Measurements from ENCODE around the gene ARHGAP26. TPM values are rescaled to one million over a fixed set of nuclear protein-coding genes. Genes with fewer than 3 reads are reported as not detected.

Gene ARHGAP26
- total RNA-seq, 1 donor from 2014 or later: 35.4 TPM

- Histone ChIP-seq H3K27ac (no peak overlapping the region), H3K4me3 (no peak overlapping the region), H3K4me1 (peaks cover 16% of the 10 kb centered on the region), H3K27me3 (no peaks in the 10 kb centered on the region), H3K36me3 (no peaks in the 10 kb centered on the region), H3K9me3 (no peaks in the 10 kb centered on the region)
- TF ChIP-seq, protein P1, sequence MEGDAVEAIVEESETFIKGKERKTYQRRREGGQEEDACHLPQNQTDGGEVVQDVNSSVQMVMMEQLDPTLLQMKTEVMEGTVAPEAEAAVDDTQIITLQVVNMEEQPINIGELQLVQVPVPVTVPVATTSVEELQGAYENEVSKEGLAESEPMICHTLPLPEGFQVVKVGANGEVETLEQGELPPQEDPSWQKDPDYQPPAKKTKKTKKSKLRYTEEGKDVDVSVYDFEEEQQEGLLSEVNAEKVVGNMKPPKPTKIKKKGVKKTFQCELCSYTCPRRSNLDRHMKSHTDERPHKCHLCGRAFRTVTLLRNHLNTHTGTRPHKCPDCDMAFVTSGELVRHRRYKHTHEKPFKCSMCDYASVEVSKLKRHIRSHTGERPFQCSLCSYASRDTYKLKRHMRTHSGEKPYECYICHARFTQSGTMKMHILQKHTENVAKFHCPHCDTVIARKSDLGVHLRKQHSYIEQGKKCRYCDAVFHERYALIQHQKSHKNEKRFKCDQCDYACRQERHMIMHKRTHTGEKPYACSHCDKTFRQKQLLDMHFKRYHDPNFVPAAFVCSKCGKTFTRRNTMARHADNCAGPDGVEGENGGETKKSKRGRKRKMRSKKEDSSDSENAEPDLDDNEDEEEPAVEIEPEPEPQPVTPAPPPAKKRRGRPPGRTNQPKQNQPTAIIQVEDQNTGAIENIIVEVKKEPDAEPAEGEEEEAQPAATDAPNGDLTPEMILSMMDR (IDR thresholded peaks at IDR 0.05): no peak
- intact Hi-C loops (cut with DNase I): no loop called here
- DNase-seq: no peak
- ATAC-seq: no peak
These were observed 2.3 kb upstream of the ARHGAP26 start for GRCh38 chr5:142767911-142768310.

- DNase-seq (no peak), ATAC-seq (no peak)
- peak overlapping the region; percentile 96 for H3K4me3 ChIP-seq
- no peaks in the 10 kb centered on the region for H3K27me3 ChIP-seq
- TF ChIP-seq, protein P1 (IDR thresholded peaks at IDR 0.05): no peak
- intact Hi-C loops (cut with DNase I): no loop called here
- no peaks in the 10 kb centered on the region for H3K36me3 ChIP-seq
- H3K4me1 ChIP-seq: peaks cover 21% of the 10 kb centered on the region
- H3K27ac ChIP-seq: peak overlapping the region; percentile 82
- no peaks in the 10 kb centered on the region for H3K9me3 ChIP-seq
These were observed 855 bp upstream of the ARHGAP26 start for GRCh38 chr5:142769251-142769792.

DNA sequence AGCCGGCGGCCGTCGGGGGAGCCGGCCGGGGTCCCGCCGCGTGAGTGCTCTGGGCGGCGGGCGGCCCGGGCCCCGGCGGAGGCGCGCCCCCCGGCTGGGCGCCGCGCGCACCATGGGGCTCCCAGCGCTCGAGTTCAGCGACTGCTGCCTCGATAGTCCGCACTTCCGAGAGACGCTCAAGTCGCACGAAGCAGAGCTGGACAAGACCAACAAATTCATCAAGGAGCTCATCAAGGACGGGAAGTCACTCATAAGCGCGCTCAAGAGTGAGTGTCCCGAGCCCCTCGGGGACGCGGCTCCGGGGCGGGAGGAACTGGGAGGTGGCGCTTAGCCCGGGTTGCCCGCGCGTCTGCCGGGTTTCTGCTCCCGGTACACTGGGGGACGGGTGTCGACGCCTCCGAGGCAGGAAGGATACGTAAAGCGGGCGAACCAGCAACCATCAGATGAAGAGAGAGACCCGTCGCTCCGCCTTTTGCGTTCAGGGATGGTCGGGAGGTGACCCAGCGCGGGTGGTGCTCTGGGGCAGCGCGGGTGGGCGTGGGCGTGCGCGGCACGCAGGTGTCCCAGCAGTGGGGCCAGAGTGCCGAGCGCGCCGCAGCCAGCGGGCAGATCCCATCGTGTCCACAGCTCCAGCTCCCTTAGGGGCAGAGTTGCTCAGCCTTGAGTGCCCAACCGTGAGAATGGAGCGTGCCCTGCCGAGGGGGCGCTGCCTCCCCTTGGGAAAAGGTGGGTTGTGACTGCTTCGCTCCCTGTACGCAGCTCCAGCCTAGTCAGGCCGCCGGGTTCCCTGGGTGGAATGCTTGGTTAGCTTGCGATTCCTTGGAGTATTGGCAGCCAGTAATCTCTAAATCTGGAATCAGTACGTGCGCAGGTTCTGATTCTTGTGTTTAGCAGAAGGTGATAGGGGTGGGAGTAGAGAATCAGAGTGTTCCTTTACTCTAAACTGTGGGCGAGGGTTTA is 753 bp downstream of the ARHGAP26 start:
- peak; percentile 48 for ATAC-seq
- Histone ChIP-seq H3K4me1 (peaks cover 25% of the 10 kb centered on the region), H3K27me3 (no peaks in the 10 kb centered on the region), H3K4me3 (peak overlapping the region; percentile 96), H3K9me3 (no peaks in the 10 kb centered on the region), H3K36me3 (no peaks in the 10 kb centered on the region), H3K27ac (peak overlapping the region; percentile 82)
- TF ChIP-seq, protein P1 (IDR thresholded peaks at IDR 0.05): peak; percentile 14
- peak; percentile 84 for DNase-seq
- intact Hi-C loops (cut with DNase I): loop anchor here (10.0 kb wide), 1 partner anchor 94 kb away; no protein-coding TSS in a partner anchor

GRCh38 chr5:142771666-142772065 is 1.5 kb downstream of the ARHGAP26 start:
- intact Hi-C loops (cut with DNase I): loop anchor here (10.0 kb wide), 1 partner anchor 93 kb away; no protein-coding TSS in a partner anchor
- Histone ChIP-seq H3K36me3 (no peaks in the 10 kb centered on the region), H3K9me3 (no peaks in the 10 kb centered on the region), H3K27ac (peak overlapping the region; percentile 82), H3K4me3 (peak overlapping the region; percentile 96), H3K4me1 (peaks cover 25% of the 10 kb centered on the region), H3K27me3 (no peaks in the 10 kb centered on the region)
- no peak for DNase-seq
- ATAC-seq: no peak
- TF ChIP-seq, protein P1 (IDR thresholded peaks at IDR 0.05): no peak

DNA sequence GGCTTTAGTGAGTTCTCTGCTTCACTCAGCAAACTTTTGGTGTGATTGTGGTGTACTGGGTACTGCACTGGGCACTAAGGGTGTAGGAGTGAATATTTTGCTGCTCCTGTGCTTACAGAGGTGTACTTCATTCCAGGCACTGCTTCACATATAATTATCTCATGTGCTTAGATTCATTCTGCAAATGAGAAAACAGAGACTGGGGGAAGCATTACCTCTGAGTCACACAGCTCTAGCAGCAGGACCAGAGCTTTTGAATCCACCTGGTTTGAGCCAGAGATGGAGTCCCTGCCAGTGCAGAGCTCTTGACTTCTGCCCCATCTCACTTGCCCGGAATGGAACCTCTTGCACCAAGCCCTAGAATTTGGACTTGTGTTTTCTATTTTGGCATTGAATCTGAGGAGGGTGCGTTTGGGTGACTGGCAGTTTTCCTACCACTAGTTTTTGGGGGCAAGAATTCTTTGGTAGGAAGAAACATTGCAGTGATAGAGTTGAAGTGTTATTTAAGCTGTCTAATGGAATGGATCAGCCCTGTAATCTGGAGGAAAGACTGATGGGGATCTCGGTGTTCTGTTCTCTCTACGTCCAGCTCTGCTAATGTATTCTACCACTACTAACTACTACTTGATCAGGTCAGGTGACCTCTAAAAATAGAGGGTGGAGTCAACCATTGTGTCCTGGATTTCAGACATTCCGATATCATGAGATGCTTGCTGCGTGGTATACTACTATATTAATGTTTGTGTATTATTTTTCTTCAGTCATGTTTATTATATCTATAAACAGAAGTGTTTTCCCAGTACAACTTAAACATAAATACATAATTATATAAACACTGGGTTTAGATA is 2.5 kb downstream of the ARHGAP26 start:
- Histone ChIP-seq H3K27ac (peak overlapping the region; percentile 82), H3K27me3 (no peaks in the 10 kb centered on the region), H3K36me3 (no peaks in the 10 kb centered on the region), H3K9me3 (no peaks in the 10 kb centered on the region), H3K4me1 (peaks cover 25% of the 10 kb centered on the region), H3K4me3 (peak overlapping the region; percentile 96)
- ATAC-seq (no peak), DNase-seq (no peak)
- TF ChIP-seq, protein P1 (IDR thresholded peaks at IDR 0.05): no peak
- intact Hi-C loops (cut with DNase I): loop anchor here (10.0 kb wide), 1 partner anchor 92 kb away; no protein-coding TSS in a partner anchor
